Activated CD8-positive, alpha-beta memory T cell treated with anti-CD3 and anti-CD28 coated beads for 36 hours (primary cell): ENCODE data around the gene FUOM. TPM values are rescaled to one million over a fixed set of nuclear protein-coding genes. Genes with fewer than 3 reads are reported as not detected.

Experiments
- CTCF ChIA-PET: fragments of 350-600 bp; sonication (Branson Sonifier 250); formaldehyde crosslinking; loops from one replicate; lab custom pipeline; 2021; ENCODE audit warnings: antibody characterized with exemption; lab: Charles Lee
- POLR2A ChIA-PET: fragments of 350-600 bp; sonication (Branson Sonifier 250); formaldehyde crosslinking; loops from one replicate; lab custom pipeline; 2021; ENCODE audit warnings: antibody characterized with exemption; lab: Charles Lee
- total RNA-seq, 2 experiments: library from RNA; stranded (reverse); gene quantifications; one replicate each; pipeline ENCODE4 v1.2.3, GENCODE V29; 2021

FUOM gene
- total RNA-seq, 2 experiments from 2014 or later, result 31.2 to 33.7 TPM

- ChIA-PET POLR2A (interaction anchor here (1.2 kb wide), 1 partner anchor 99 kb away, joined by 3 read pairs; no protein-coding TSS in a partner anchor), CTCF (interaction anchor here (0.5 to 1.5 kb wide), 5 partner anchors 12 to 40 kb away, joined by 3 to 5 read pairs (median 4); no protein-coding TSS in a partner anchor)
Observed at GRCh38 chr10:133358162-133358924, 524 bp upstream of the FUOM start.

GRCh38 chr10:133356549-133357284, 1.1 kb downstream of the FUOM start:
- ChIA-PET CTCF (interaction anchor here (1.5 to 2.0 kb wide), 4 partner anchors 21 to 33 kb away, joined by 3 to 5 read pairs (median 4); partner anchors contain the start of gene CALY), POLR2A (interaction anchor here (0.6 kb wide), 1 partner anchor 27 kb away, joined by 3 read pairs; no protein-coding TSS in a partner anchor)

- POLR2A ChIA-PET, result interaction anchor here (0.6 kb wide), 1 partner anchor 26 kb away, joined by 3 read pairs; no protein-coding TSS in a partner anchor
- CTCF ChIA-PET, result interaction anchor here (1.7 to 2.0 kb wide), 2 partner anchors 20 to 27 kb away, joined by 4 to 5 read pairs; partner anchors contain the start of gene CALY
Observed at GRCh38 chr10:133355991-133356390, 1.8 kb downstream of the FUOM start.

- POLR2A ChIA-PET, result no interaction called here
- CTCF ChIA-PET, result interaction anchor here (1.7 to 2.0 kb wide), 2 partner anchors 19 to 26 kb away, joined by 4 to 5 read pairs; partner anchors contain the start of gene CALY
Observed at GRCh38 chr10:133355266-133355665, 2.6 kb downstream of the FUOM start.

- ChIA-PET POLR2A (no interaction called here), CTCF (interaction anchor here (2.0 kb wide), 1 partner anchor 19 kb away, joined by 4 read pairs; the partner anchor contains the start of gene CALY)
Observed at GRCh38 chr10:133354672-133355240, 3.1 kb downstream of the FUOM start.

- POLR2A ChIA-PET, result no interaction called here
- CTCF ChIA-PET, result interaction anchor here (1.2 to 1.6 kb wide), 2 partner anchors 24 to 83 kb away, joined by 3 to 4 read pairs; no protein-coding TSS in a partner anchor
Observed at GRCh38 chr10:133353988-133354605, 3.7 kb downstream of the FUOM start.

GRCh38 chr10:133353202-133353959, 4.4 kb downstream of the FUOM start:
- ChIA-PET POLR2A (no interaction called here), CTCF (interaction anchor here (1.2 to 1.6 kb wide), 2 partner anchors 24 to 84 kb away, joined by 3 to 4 read pairs; no protein-coding TSS in a partner anchor)

- CTCF ChIA-PET, result interaction anchor here (0.6 kb wide), 1 partner anchor 314 kb away, joined by 3 read pairs; no protein-coding TSS in a partner anchor
- POLR2A ChIA-PET, result interaction anchor here (0.5 to 0.6 kb wide), 2 partner anchors 16 to 59 kb away, joined by 3 to 5 read pairs; no protein-coding TSS in a partner anchor
Observed at GRCh38 chr10:133351408-133352318, 6.2 kb downstream of the FUOM start.

GRCh38 chr10:133350950-133351329, 6.9 kb downstream of the FUOM start:
- POLR2A ChIA-PET, result no interaction called here
- CTCF ChIA-PET, result no interaction called here

GRCh38 chr10:133350283-133350949, 7.4 kb downstream of the FUOM start:
- ChIA-PET POLR2A (no interaction called here), CTCF (no interaction called here)

- POLR2A ChIA-PET, result no interaction called here
- CTCF ChIA-PET, result no interaction called here
Observed at GRCh38 chr10:133349577-133350011, 8.2 kb downstream of the FUOM start.

- ChIA-PET POLR2A (no interaction called here), CTCF (no interaction called here)
Observed at GRCh38 chr10:133349160-133349568, 8.7 kb downstream of the FUOM start.

GRCh38 chr10:133347710-133348517, 9.9 kb downstream of the FUOM start:
- CTCF ChIA-PET, result interaction anchor here (1.9 kb wide), 1 partner anchor 18 kb away, joined by 10 read pairs; no protein-coding TSS in a partner anchor

GRCh38 chr10:133346413-133346812, 11.4 kb downstream of the FUOM start:
- ChIA-PET CTCF (no interaction called here), POLR2A (no interaction called here)

More at GRCh38 chr10:133347710-133348517, 9.9 kb downstream of the FUOM start:
- POLR2A ChIA-PET, result no interaction called here

- POLR2A ChIA-PET, result no interaction called here
- CTCF ChIA-PET, result interaction anchor here (0.9 to 1.1 kb wide), 2 partner anchors 12 to 14 kb away, joined by 3 to 4 read pairs; no protein-coding TSS in a partner anchor
Observed at GRCh38 chr10:133344236-133344635, 13.6 kb downstream of the FUOM start.
